DMS114 treated with DMSO at 0.1 percent for 48 hours (cell line): ENCODE data around the gene ECHS1.

Source experiments
- DNase-seq: peaks from one replicate; lab custom pipeline; 2025; ENCODE audit not compliant: unreplicated experiment; lab: John Stamatoyannopoulos, UW

The ECHS1 gene

GRCh38 chr10:133359554-133359971 lies 13.6 kb downstream of the ECHS1 start:
- DNase-seq: no peak

GRCh38 chr10:133358925-133359310 lies 14.2 kb downstream of the ECHS1 start:
- no peak for DNase-seq

GRCh38 chr10:133358162-133358924 lies 14.8 kb downstream of the ECHS1 start:
- DNase-seq: no peak

GRCh38 chr10:133357285-133358161 lies 15.6 kb downstream of the ECHS1 start, which contains the start of gene FUOM:
FUOM (minus strand) TSS chr10:133358019; CDS start chr10:133358007, 12 bp downstream.
- DNase-seq: no peak

- no peak for DNase-seq
Measured at GRCh38 chr10:133356549-133357284, 16.4 kb downstream of the ECHS1 start.

GRCh38 chr10:133355991-133356390 lies 17.2 kb downstream of the ECHS1 start:
- DNase-seq: no peak

GRCh38 chr10:133355266-133355665 lies 17.9 kb downstream of the ECHS1 start:
- DNase-seq: no peak

GRCh38 chr10:133354672-133355240 lies 18.4 kb downstream of the ECHS1 start:
- no peak for DNase-seq

GRCh38 chr10:133353988-133354605 lies 19.1 kb downstream of the ECHS1 start:
- no peak for DNase-seq

- DNase-seq: no peak
Measured at GRCh38 chr10:133353202-133353959, 19.8 kb downstream of the ECHS1 start.

GRCh38 chr10:133351408-133352318 lies 21.5 kb downstream of the ECHS1 start:
- DNase-seq: no peak

GRCh38 chr10:133350950-133351329 lies 22.2 kb downstream of the ECHS1 start:
- DNase-seq: no peak

- DNase-seq: no peak
Measured at GRCh38 chr10:133350283-133350949, 22.7 kb downstream of the ECHS1 start.

GRCh38 chr10:133349577-133350011 lies 23.6 kb downstream of the ECHS1 start:
- no peak for DNase-seq

GRCh38 chr10:133349160-133349568 lies 24.0 kb downstream of the ECHS1 start:
- no peak for DNase-seq

- no peak for DNase-seq
Measured at GRCh38 chr10:133347710-133348517, 25.2 kb downstream of the ECHS1 start.

GRCh38 chr10:133346413-133346812 lies 26.7 kb downstream of the ECHS1 start:
- DNase-seq: no peak
